A549 (cell line): Measurements from ENCODE around the gene CPPED1. TPM values are rescaled to one million over a fixed set of nuclear protein-coding genes. Genes with fewer than 3 reads are reported as not detected.

Source experiments
- ATAC-seq, 2 experiments: fragments of 200-7000 bp in 1 of 2; fragments of >200 bp in 1 of 2; cut with Nextera tagmentation in 1 of 2; cut with Tn5 transposase in 1 of 2; 3 replicates each; pipeline versions ENCODE4 v1.8.0 to v1.9.1; 2018 to 2020; ENCODE audit warnings: mild to moderate bottlenecking in 1 of 2, moderate library complexity in 1 of 2
- CTCF ChIA-PET: fragments of 300-600 bp; sonication (Branson Sonifier 250); formaldehyde crosslinking; extraction: SDS; loops from one replicate; lab custom pipeline; 2021; ENCODE audit warnings: antibody characterized with exemption, inconsistent platforms; lab: Yijun Ruan, JAX
- POLR2A ChIA-PET: fragments of 350-600 bp; formaldehyde crosslinking; extraction: SDS; loops from one replicate; lab custom pipeline; 2021; ENCODE audit warnings: antibody characterized with exemption, inconsistent platforms; lab: Yijun Ruan, JAX
- DNase-seq, 2 experiments: peaks; one replicate each; pipeline versions ENCODE4 v3.0.0 to v3.0.0-alpha.2; 2011 to 2016; ENCODE audit warnings: low read depth in 1 of 2, low spot score in 1 of 2
- FAIRE-seq: peaks from 2 replicates; lab custom pipeline; 2011; peaks lifted over from hg19 to GRCh38; lab: Jason Lieb, UNC
- H3K27ac ChIP-seq, 2 experiments: fragments of >200 bp; sonication (Bioruptor Twin); formaldehyde crosslinking; 3 replicates each; pipeline ENCODE4 v1.5.1; 2016 to 2017
- H3K4me1 ChIP-seq: fragments of >200 bp; sonication (Bioruptor Twin); formaldehyde crosslinking; 3 replicates; pipeline ENCODE4 v1.6.1; 2016
- H3K4me2 ChIP-seq: fragments of >200 bp; sonication (Bioruptor Twin); formaldehyde crosslinking; 3 replicates; pipeline ENCODE4 v1.6.1; 2016
- H3K4me3 ChIP-seq: fragments of >200 bp; sonication (Bioruptor Twin); formaldehyde crosslinking; 3 replicates; pipeline ENCODE4 v1.5.1; 2016
- H3K9me3 ChIP-seq: fragments of >200 bp; sonication (Bioruptor Twin); formaldehyde crosslinking; 3 replicates; pipeline ENCODE4 v1.6.1; 2016
- CBX2 ChIP-seq: fragments of 200-600 bp; sonication (generic); IDR thresholded peaks from 2 replicates; pipeline ENCODE4 v1.6.1; 2016; ENCODE audit warnings: low read depth, mild to moderate bottlenecking, borderline replicate concordance
- CBX8 ChIP-seq: fragments of 200-600 bp; sonication (generic); IDR thresholded peaks from 2 replicates; pipeline ENCODE4 v1.6.1; 2016
- CHD2 ChIP-seq: fragments of 150-350 bp; IDR thresholded peaks from 2 replicates; pipeline ENCODE4 v1.6.1; 2014; ENCODE audit warnings: low read length; ENCODE audit not compliant: partially characterized antibody
- CHD4 ChIP-seq: fragments of 200-600 bp; sonication (generic); IDR thresholded peaks from 2 replicates; pipeline ENCODE4 v1.6.1; 2016; ENCODE audit warnings: antibody characterized with exemption, mild to moderate bottlenecking, borderline replicate concordance
- EHF ChIP-seq: fragments of 250-450 bp; sonication (Bioruptor Pico); IDR thresholded peaks from 2 replicates; pipeline ENCODE4 v1.5.0; 2020; ENCODE audit warnings: mild to moderate bottlenecking
- ESRRA ChIP-seq: fragments of 150-350 bp; IDR thresholded peaks from 2 replicates; pipeline ENCODE4 v1.6.1; 2014; ENCODE audit warnings: mild to moderate bottlenecking, low read length, borderline replicate concordance
- FOXS1 ChIP-seq: fragments of 250-450 bp; sonication (Bioruptor Pico); IDR thresholded peaks from 2 replicates; pipeline ENCODE4 v1.5.0; 2020; ENCODE audit warnings: mild to moderate bottlenecking, moderate library complexity
- HDAC2 ChIP-seq: fragments of 200-600 bp; sonication (generic); IDR thresholded peaks from 2 replicates; pipeline ENCODE4 v1.6.1; 2016
- HOXA7 ChIP-seq: fragments of 250-450 bp; sonication (Bioruptor Pico); IDR thresholded peaks from 2 replicates; pipeline ENCODE4 v1.5.0; 2020; ENCODE audit warnings: mild to moderate bottlenecking, moderate library complexity
- HOXB13 ChIP-seq: fragments of 250-450 bp; sonication (Bioruptor Pico); IDR thresholded peaks from 2 replicates; pipeline ENCODE4 v1.5.0; 2020; ENCODE audit warnings: low read depth, mild to moderate bottlenecking, moderate library complexity
- HOXB5 ChIP-seq: fragments of 250-450 bp; sonication (Bioruptor Pico); IDR thresholded peaks from 2 replicates; pipeline ENCODE4 v1.5.0; 2020; ENCODE audit warnings: mild to moderate bottlenecking, moderate library complexity
- JUN ChIP-seq, 2 experiments: fragments of >200 bp; sonication (Bioruptor Twin); formaldehyde crosslinking; IDR thresholded peaks; 2 replicates in 1 of 2; 3 replicates in 1 of 2; pipeline ENCODE4 v1.6.1; 2016 to 2017
- JUNB ChIP-seq: fragments of >200 bp; sonication (Bioruptor Twin); formaldehyde crosslinking; IDR thresholded peaks from 2 replicates; pipeline ENCODE4 v1.6.1; 2016
- KDM1A ChIP-seq: fragments of 200-600 bp; sonication (generic); IDR thresholded peaks from 2 replicates; pipeline ENCODE4 v1.6.1; 2016; ENCODE audit warnings: low read depth, mild to moderate bottlenecking
- MAFK ChIP-seq: fragments of 450-650 bp; IDR thresholded peaks from 2 replicates; pipeline ENCODE4 v1.6.1; 2014; ENCODE audit not compliant: partially characterized antibody
- NFE2L2 ChIP-seq: fragments of 150-350 bp; conservative IDR thresholded peaks from 2 replicates; pipeline ENCODE4 v1.6.1; 2014; ENCODE audit warnings: low read length
- NPAS2 ChIP-seq: fragments of 250-450 bp; sonication (Bioruptor Pico); IDR thresholded peaks from 2 replicates; pipeline ENCODE4 v1.8.0; 2022; ENCODE audit warnings: mild to moderate bottlenecking, moderate library complexity, borderline replicate concordance
- NR3C1 ChIP-seq: fragments of >200 bp; sonication (Bioruptor Twin); formaldehyde crosslinking; IDR thresholded peaks from 3 replicates; pipeline ENCODE4 v1.6.1; 2017
- PBX3 ChIP-seq: IDR thresholded peaks from 2 replicates; pipeline ENCODE4 v1.6.1; 2012
- PHF8 ChIP-seq: fragments of 200-600 bp; sonication (generic); IDR thresholded peaks from 2 replicates; pipeline ENCODE4 v1.6.1; 2016; ENCODE audit warnings: low read depth, mild to moderate bottlenecking, antibody characterized with exemption, moderate library complexity, borderline replicate concordance
- RAD21 ChIP-seq, 2 experiments: fragments of >200 bp in 1 of 2; sonication (Bioruptor Twin) in 1 of 2; formaldehyde crosslinking in 1 of 2; IDR thresholded peaks in 1 of 2; conservative IDR thresholded peaks in 1 of 2; 2 replicates in 1 of 2; 3 replicates in 1 of 2; pipeline ENCODE4 v1.6.1; 2012 to 2018; ENCODE audit warnings: inconsistent platforms in 1 of 2
- RARB ChIP-seq: fragments of 250-450 bp; sonication (Bioruptor Pico); IDR thresholded peaks from 2 replicates; pipeline ENCODE4 v1.8.0; 2021; ENCODE audit warnings: mild to moderate bottlenecking, moderate library complexity
- SMC3 ChIP-seq: fragments of >200 bp; sonication (Bioruptor Twin); formaldehyde crosslinking; IDR thresholded peaks from 3 replicates; pipeline ENCODE4 v1.6.1; 2018; ENCODE audit warnings: inconsistent platforms
- TFCP2L1 ChIP-seq: fragments of 250-450 bp; sonication (Bioruptor Pico); IDR thresholded peaks from 2 replicates; pipeline ENCODE4 v1.5.0; 2021; ENCODE audit warnings: mild to moderate bottlenecking
- ZC3H11A ChIP-seq: fragments of 450-650 bp; IDR thresholded peaks from 2 replicates; pipeline ENCODE4 v1.6.1; 2014; ENCODE audit warnings: antibody characterized with exemption, mild to moderate bottlenecking
- ZFP36 ChIP-seq: fragments of 450-650 bp; IDR thresholded peaks from 2 replicates; pipeline ENCODE4 v1.6.1; 2014; ENCODE audit warnings: borderline replicate concordance; ENCODE audit not compliant: partially characterized antibody
- ZSCAN20 ChIP-seq: fragments of 250-450 bp; sonication (Bioruptor Pico); IDR thresholded peaks from 2 replicates; pipeline ENCODE4 v1.8.0; 2022; ENCODE audit warnings: mild to moderate bottlenecking, moderate library complexity
- WGBS: methylation state at CpG from one replicate; pipeline ENCODE4 v1.1.6; 2017; ENCODE audit errors: missing lambda C conversion rate; 5-methylcytosine and 5-hydroxymethylcytosine counted together
- polyA plus RNA-seq, 4 experiments: library from polyadenylated mRNA; depleted of rRNA in 3 of 4; stranded (reverse); fragments of >200 nt; fragmentation: RNase III in 1 of 4; extraction: RNeasy Plus Mini Kit Qiagen cat#74134 plus additional on column Dnase treatment in 1 of 4; gene quantifications; 2 replicates in 3 of 4; 3 replicates in 1 of 4; pipeline ENCODE4 v1.2.3, GENCODE V29; 2011 to 2017
- TF ChIP-seq, protein P1 (sequence below): fragments of >200 bp; sonication (Bioruptor Twin); formaldehyde crosslinking; IDR thresholded peaks from 3 replicates; pipeline ENCODE4 v1.5.1; 2016
- TF ChIP-seq, protein P2 (sequence below): IDR thresholded peaks from 2 replicates; pipeline ENCODE4 v1.6.1; 2012; ENCODE audit warnings: low read depth, borderline replicate concordance

Gene CPPED1
- polyA plus RNA-seq, 2 of the 4 experiments (the other 2 are of a cell fraction): 16.1 to 30.5 TPM

DNA sequence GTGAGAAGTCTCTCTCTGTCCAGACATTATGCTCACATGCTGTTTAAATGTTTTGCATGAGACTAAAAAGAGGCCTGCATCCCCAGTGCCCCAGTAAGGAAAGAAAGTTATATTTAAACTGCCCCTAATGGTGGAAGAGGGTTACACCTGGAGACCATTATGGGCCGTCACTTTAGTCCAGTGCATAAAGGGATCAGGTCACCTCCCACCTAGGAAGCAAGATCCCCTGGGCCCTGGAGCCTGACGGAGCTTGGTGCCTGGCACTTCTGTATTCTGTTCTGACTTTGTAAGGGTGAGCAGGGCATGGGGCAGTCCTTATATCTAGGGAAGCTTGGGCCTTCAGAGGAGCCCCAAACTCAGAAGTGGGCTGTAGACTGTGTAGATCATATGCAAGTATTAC lies 67.9 kb downstream of the CPPED1 start:
- WGBS: 94% methylated on average over 2 of the region's 2 CpGs
- H3K9me3 ChIP-seq: peaks cover 20% of the 10 kb centered on the region
- DNase-seq (no peak), ATAC-seq (peak in 1 of 2 experiments; percentile 39; a peak in 1 of 6 replicates)
- ChIA-PET POLR2A (no interaction called here), CTCF (interaction anchor here (0.7 kb wide), 1 partner anchor 12 kb away, joined by 3 read pairs; no protein-coding TSS in a partner anchor)
- no peak overlapping the region for H3K4me2 ChIP-seq
- no peak overlapping the region for H3K4me3 ChIP-seq
- TF ChIP-seq ESRRA: no peak
- TF ChIP-seq FOXS1: no peak
- no peak for TF ChIP-seq MAFK
- no peak for TF ChIP-seq PBX3
- no peak for TF ChIP-seq HOXB13 (CRISPR knock-in tag)
- no peak for TF ChIP-seq ZFP36
- TF ChIP-seq ZSCAN20 (CRISPR knock-in tag): no peak
- TF ChIP-seq EHF (CRISPR knock-in tag): no peak
- no peak for TF ChIP-seq JUNB
- no peak for TF ChIP-seq NFE2L2
- TF ChIP-seq RAD21 (conservative IDR thresholded peaks at IDR 0.05 in 1 of 2, IDR thresholded peaks at IDR 0.05 in 1 of 2): no peak
- TF ChIP-seq, protein P1, sequence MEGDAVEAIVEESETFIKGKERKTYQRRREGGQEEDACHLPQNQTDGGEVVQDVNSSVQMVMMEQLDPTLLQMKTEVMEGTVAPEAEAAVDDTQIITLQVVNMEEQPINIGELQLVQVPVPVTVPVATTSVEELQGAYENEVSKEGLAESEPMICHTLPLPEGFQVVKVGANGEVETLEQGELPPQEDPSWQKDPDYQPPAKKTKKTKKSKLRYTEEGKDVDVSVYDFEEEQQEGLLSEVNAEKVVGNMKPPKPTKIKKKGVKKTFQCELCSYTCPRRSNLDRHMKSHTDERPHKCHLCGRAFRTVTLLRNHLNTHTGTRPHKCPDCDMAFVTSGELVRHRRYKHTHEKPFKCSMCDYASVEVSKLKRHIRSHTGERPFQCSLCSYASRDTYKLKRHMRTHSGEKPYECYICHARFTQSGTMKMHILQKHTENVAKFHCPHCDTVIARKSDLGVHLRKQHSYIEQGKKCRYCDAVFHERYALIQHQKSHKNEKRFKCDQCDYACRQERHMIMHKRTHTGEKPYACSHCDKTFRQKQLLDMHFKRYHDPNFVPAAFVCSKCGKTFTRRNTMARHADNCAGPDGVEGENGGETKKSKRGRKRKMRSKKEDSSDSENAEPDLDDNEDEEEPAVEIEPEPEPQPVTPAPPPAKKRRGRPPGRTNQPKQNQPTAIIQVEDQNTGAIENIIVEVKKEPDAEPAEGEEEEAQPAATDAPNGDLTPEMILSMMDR: no peak
- TF ChIP-seq SMC3: no peak
- TF ChIP-seq HOXB5: no peak
- no peak for TF ChIP-seq TFCP2L1 (CRISPR knock-in tag)
- no peak for TF ChIP-seq CBX8
- TF ChIP-seq CHD4: no peak
- TF ChIP-seq JUN (IDR thresholded peaks at IDR 0.05): no peak
- no peak for TF ChIP-seq PHF8
- TF ChIP-seq, all 56 proteins: peak for 0
- FAIRE-seq: no peak
- H3K27ac ChIP-seq: no peak overlapping the region
- no peaks in the 10 kb centered on the region for H3K4me1 ChIP-seq

GRCh38 chr16:12732600-12732999 lies 71.1 kb downstream of the CPPED1 start:
- no peak for ATAC-seq
- POLR2A ChIA-PET: interaction anchor here (0.6 kb wide), 1 partner anchor 366 kb away, joined by 3 read pairs; no protein-coding TSS in a partner anchor
- Histone ChIP-seq H3K4me3 (no peak overlapping the region), H3K27ac (no peak overlapping the region), H3K4me2 (no peak overlapping the region), H3K4me1 (no peaks in the 10 kb centered on the region), H3K9me3 (peaks cover 20% of the 10 kb centered on the region)
- CTCF ChIA-PET: interaction anchor here (0.6 to 1.0 kb wide), 2 partner anchors 11 to 542 kb away, joined by 3 to 5 read pairs; no protein-coding TSS in a partner anchor
- no peak for DNase-seq
- TF ChIP-seq ZC3H11A (no peak), HOXA7 (CRISPR knock-in tag) (no peak), CBX2 (no peak), RARB (CRISPR knock-in tag) (no peak), KDM1A (no peak), NR3C1 (no peak), HDAC2 (no peak), NPAS2 (no peak), CHD2 (no peak)
- TF ChIP-seq, protein P2, sequence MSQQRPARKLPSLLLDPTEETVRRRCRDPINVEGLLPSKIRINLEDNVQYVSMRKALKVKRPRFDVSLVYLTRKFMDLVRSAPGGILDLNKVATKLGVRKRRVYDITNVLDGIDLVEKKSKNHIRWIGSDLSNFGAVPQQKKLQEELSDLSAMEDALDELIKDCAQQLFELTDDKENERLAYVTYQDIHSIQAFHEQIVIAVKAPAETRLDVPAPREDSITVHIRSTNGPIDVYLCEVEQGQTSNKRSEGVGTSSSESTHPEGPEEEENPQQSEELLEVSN: no peak
- no peak for FAIRE-seq
